OCI-LY7 (cell line): ENCODE data around the gene ALAD.

Source experiments
- CTCF ChIP-seq: fragments of 200-600 bp; sonication (generic); conservative IDR thresholded peaks from 2 replicates; pipeline ENCODE4 v1.5.1; 2014; ENCODE audit warnings: mild to moderate bottlenecking, antibody characterized with exemption, low read length, moderate library complexity, mixed read lengths
- EZH2phosphoT487 ChIP-seq: fragments of 200-600 bp; sonication (generic); IDR thresholded peaks from 2 replicates; pipeline ENCODE4 v1.6.1; 2018; ENCODE audit warnings: low read depth, borderline replicate concordance, mild to moderate bottlenecking, mixed run types, antibody characterized with exemption, low read length, moderate library complexity, mixed read lengths

DNA sequence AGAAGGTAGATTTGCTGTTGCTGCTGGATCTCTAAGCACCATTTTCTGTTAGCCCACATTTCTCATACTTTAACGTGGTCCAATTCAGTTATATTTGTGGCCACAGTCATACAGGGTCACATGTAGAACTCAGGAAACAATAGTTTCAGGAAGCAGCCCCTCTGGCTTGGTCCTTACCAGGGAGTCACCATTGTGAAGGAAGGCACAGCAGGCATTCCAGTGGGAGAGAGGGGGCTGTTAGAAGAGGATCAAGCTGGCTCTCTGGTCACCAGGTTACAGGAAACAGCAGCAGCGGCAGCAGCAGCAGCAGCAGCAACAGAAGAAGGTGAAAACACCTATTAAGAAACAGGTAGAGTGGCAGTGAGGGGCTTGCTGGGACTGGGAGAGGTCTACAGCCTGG lies 24.0 kb upstream of the ALAD start:
- no peak for TF ChIP-seq CTCF
- no peak for TF ChIP-seq EZH2phosphoT487
